Tibial nerve (tissue), 3 donors: ENCODE data around the gene CFAP61.

Experiments
- POLR2A ChIP-seq, 2 donors: fragments of 450-650 bp; IDR thresholded peaks; one replicate each; pipeline ENCODE4 v1.6.1; 2017; ENCODE audit warnings: antibody characterized with exemption in 2 of 2, mild to moderate bottlenecking in 2 of 2, moderate library complexity in 2 of 2
- TF ChIP-seq, protein P1 (sequence below), 5 experiments: fragments of 200-600 bp in 3 of 5; fragments of 450-650 bp in 2 of 5; sonication (generic) in 3 of 5; IDR thresholded peaks; one replicate each; pipeline ENCODE4 v1.5.1; 2016 to 2019; ENCODE audit warnings: antibody characterized with exemption in 5 of 5, mild to moderate bottlenecking in 3 of 5, moderate library complexity in 2 of 5

DNA sequence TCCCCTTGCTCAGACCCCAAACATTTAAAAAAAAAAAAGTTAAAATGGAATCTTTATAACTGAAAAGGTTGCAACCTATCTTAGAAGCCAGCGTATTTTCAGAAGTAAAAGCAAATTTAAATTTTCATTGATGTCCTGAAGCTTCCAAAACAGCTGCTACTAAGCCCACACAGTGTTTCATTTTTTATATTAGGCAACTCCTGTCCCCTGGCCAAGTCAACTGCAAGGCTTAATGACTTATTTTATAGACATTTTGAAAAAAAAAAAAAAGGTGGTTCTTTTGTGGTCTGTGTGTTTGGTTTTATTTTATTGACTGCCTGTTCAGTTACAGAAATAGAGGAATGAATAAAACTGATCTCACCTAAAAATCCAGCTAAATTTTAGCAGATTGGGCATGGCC lies 13.0 kb downstream of the CFAP61 start:
- TF ChIP-seq, protein P1, sequence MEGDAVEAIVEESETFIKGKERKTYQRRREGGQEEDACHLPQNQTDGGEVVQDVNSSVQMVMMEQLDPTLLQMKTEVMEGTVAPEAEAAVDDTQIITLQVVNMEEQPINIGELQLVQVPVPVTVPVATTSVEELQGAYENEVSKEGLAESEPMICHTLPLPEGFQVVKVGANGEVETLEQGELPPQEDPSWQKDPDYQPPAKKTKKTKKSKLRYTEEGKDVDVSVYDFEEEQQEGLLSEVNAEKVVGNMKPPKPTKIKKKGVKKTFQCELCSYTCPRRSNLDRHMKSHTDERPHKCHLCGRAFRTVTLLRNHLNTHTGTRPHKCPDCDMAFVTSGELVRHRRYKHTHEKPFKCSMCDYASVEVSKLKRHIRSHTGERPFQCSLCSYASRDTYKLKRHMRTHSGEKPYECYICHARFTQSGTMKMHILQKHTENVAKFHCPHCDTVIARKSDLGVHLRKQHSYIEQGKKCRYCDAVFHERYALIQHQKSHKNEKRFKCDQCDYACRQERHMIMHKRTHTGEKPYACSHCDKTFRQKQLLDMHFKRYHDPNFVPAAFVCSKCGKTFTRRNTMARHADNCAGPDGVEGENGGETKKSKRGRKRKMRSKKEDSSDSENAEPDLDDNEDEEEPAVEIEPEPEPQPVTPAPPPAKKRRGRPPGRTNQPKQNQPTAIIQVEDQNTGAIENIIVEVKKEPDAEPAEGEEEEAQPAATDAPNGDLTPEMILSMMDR (IDR thresholded peaks at IDR 0.05), result no peak
- no peak for TF ChIP-seq POLR2A (IDR thresholded peaks at IDR 0.05)
